ENCODE data around the gene HPCAL1.
A peak's percentile ranks its signal among the peaks of the same experiment; 100 is the strongest.
"Not testable (repeated sequence)": the region's sequence is repeated elsewhere in the genome, so short reads cannot be mapped to it uniquely, and the experiment has no call there.

The HPCAL1 gene

GRCh38 chr2:10302479-10303180 lies at the start of gene HPCAL1:
HPCAL1 (plus strand) TSS chr2:10302904; CDS start chr2:10419758, 116,854 bp downstream.
- DNase-seq: peak; percentile 80

GRCh38 chr2:10253596-10254372 lies 48.9 kb upstream of the HPCAL1 start:
- DNase-seq: no peak

- DNase-seq: no peak
These were observed 48.1 kb upstream of the HPCAL1 start for GRCh38 chr2:10254373-10255188.

- DNase-seq: no peak
These were observed 47.3 kb upstream of the HPCAL1 start for GRCh38 chr2:10255189-10256030.

GRCh38 chr2:10256031-10256514 lies 46.6 kb upstream of the HPCAL1 start:
- DNase-seq: no peak

GRCh38 chr2:10256515-10257031 lies 46.1 kb upstream of the HPCAL1 start:
- DNase-seq: no peak

GRCh38 chr2:10257036-10257435 lies 45.7 kb upstream of the HPCAL1 start:
- DNase-seq: no peak

- no peak for DNase-seq
These were observed 45.1 kb upstream of the HPCAL1 start for GRCh38 chr2:10257500-10258147.

GRCh38 chr2:10258326-10258725 lies 44.4 kb upstream of the HPCAL1 start:
- DNase-seq: no peak

- DNase-seq: no peak
These were observed 44.0 kb upstream of the HPCAL1 start for GRCh38 chr2:10258726-10259125.

GRCh38 chr2:10260130-10260529 lies 42.6 kb upstream of the HPCAL1 start:
- no peak for DNase-seq

- DNase-seq: not testable (repeated sequence)
These were observed 39.2 kb upstream of the HPCAL1 start for GRCh38 chr2:10263526-10263925.

- DNase-seq: no peak
These were observed 38.0 kb upstream of the HPCAL1 start for GRCh38 chr2:10264506-10265328.

GRCh38 chr2:10265329-10266132 lies 37.2 kb upstream of the HPCAL1 start:
- DNase-seq: no peak

GRCh38 chr2:10266133-10266620 lies 36.5 kb upstream of the HPCAL1 start:
- DNase-seq: no peak

- DNase-seq: no peak
These were observed 35.7 kb upstream of the HPCAL1 start for GRCh38 chr2:10267036-10267435.

GRCh38 chr2:10267551-10268465 lies 34.9 kb upstream of the HPCAL1 start:
- no peak for DNase-seq

- DNase-seq: no peak
These were observed 33.4 kb upstream of the HPCAL1 start for GRCh38 chr2:10269291-10269690.
